Tibial nerve (tissue), 4 donors: ENCODE data around the gene XPNPEP2. TPM values are rescaled to one million over a fixed set of nuclear protein-coding genes. Genes with fewer than 3 reads are reported as not detected.

ENCODE experiments used
- DNase-seq, 2 donors: peaks; one replicate each; pipeline ENCODE4 v3.0.0-alpha.2; 2019; ENCODE audit warnings: low spot score in 2 of 2
- H3K27ac ChIP-seq, 4 donors: fragments of 200-600 bp; sonication (generic) in 3 of 4; one replicate each; pipeline ENCODE4 v1.5.1; 2017 to 2019; ENCODE audit warnings: mild to moderate bottlenecking in 1 of 4
- H3K27me3 ChIP-seq, 2 donors: fragments of 200-600 bp; sonication (generic) in 1 of 2; one replicate each; pipeline versions ENCODE4 v1.5.1 to v1.6.0; 2017 to 2019
- H3K36me3 ChIP-seq, 3 donors: fragments of 200-600 bp; sonication (generic); one replicate each; pipeline ENCODE4 v1.5.1; 2018 to 2019
- H3K4me1 ChIP-seq, 4 donors: fragments of 200-600 bp; sonication (generic) in 3 of 4; one replicate each; pipeline ENCODE4 v1.5.1; 2017 to 2019
- H3K4me3 ChIP-seq, 4 donors: fragments of 200-600 bp; sonication (generic) in 3 of 4; one replicate each; pipeline ENCODE4 v1.5.1; 2017 to 2019; ENCODE audit warnings: mild to moderate bottlenecking in 1 of 4, moderate library complexity in 1 of 4
- H3K9me3 ChIP-seq, 4 donors: fragments of 200-600 bp; sonication (generic) in 3 of 4; one replicate each; pipeline ENCODE4 v1.5.1; 2017 to 2019
- CTCF ChIP-seq, 5 experiments: fragments of 200-600 bp in 3 of 5; fragments of 450-650 bp in 2 of 5; sonication (generic) in 3 of 5; IDR thresholded peaks; one replicate each; pipeline ENCODE4 v1.5.1; 2016 to 2019; ENCODE audit warnings: antibody characterized with exemption in 5 of 5, mild to moderate bottlenecking in 3 of 5, moderate library complexity in 2 of 5
- EP300 ChIP-seq, 2 donors: sonication (generic); formaldehyde crosslinking; IDR thresholded peaks; one replicate each; pipeline ENCODE4 v1.6.1; 2017; ENCODE audit warnings: antibody characterized with exemption in 2 of 2, mild to moderate bottlenecking in 1 of 2
- POLR2A ChIP-seq, 2 donors: fragments of 450-650 bp; IDR thresholded peaks; one replicate each; pipeline ENCODE4 v1.6.1; 2017; ENCODE audit warnings: antibody characterized with exemption in 2 of 2, mild to moderate bottlenecking in 2 of 2, moderate library complexity in 2 of 2
- WGBS, 2 donors: methylation state at CpG; one replicate each; pipeline ENCODE4 v1.1.5; 2018; 5-methylcytosine and 5-hydroxymethylcytosine counted together
- total RNA-seq, 4 donors: library from RNA; depleted of rRNA; stranded (reverse); fragments of >200 nt; gene quantifications; one replicate each; pipeline ENCODE4 v1.1.0, GENCODE V29; 2016

XPNPEP2 gene
- total RNA-seq, 4 donors from 2014 or later, result 0.87 to 10.0 (median 5.2) TPM

- 29 to 87% methylated on average over 1 to 15 of the region's 20 CpGs for WGBS, 2 donors
- H3K36me3 ChIP-seq, result no peaks in the 10 kb centered on the region
These were observed 54.9 kb downstream of the XPNPEP2 start for GRCh38 chrX:129793604-129794191.

GRCh38 chrX:129795584-129795983 is 56.8 kb downstream of the XPNPEP2 start:
- H3K9me3 ChIP-seq, result no peaks in the 10 kb centered on the region
- no peak for DNase-seq
- no peak for TF ChIP-seq POLR2A (IDR thresholded peaks at IDR 0.05)
- TF ChIP-seq CTCF (IDR thresholded peaks at IDR 0.05), result no peak
- no peak for TF ChIP-seq EP300 (IDR thresholded peaks at IDR 0.05)
- WGBS, 2 donors, result 67 to 93% methylated on average over 1 of the region's 1 CpG
- no peaks in the 10 kb centered on the region for H3K36me3 ChIP-seq
- no peak overlapping the region for H3K27ac ChIP-seq
- no peaks in the 10 kb centered on the region for H3K27me3 ChIP-seq
- H3K4me3 ChIP-seq, result no peak overlapping the region
- H3K4me1 ChIP-seq, result no peaks in the 10 kb centered on the region

More at GRCh38 chrX:129793604-129794191, 54.9 kb downstream of the XPNPEP2 start:
- DNase-seq, result no peak
- Histone ChIP-seq H3K27ac (no peak overlapping the region), H3K4me3 (no peak overlapping the region), H3K9me3 (no peaks in the 10 kb centered on the region), H3K4me1 (no peaks in the 10 kb centered on the region), H3K27me3 (no peaks in the 10 kb centered on the region)
- TF ChIP-seq CTCF (IDR thresholded peaks at IDR 0.05) (no peak), POLR2A (IDR thresholded peaks at IDR 0.05) (no peak), EP300 (IDR thresholded peaks at IDR 0.05) (no peak)

GRCh38 chrX:129797251-129797906 is 58.6 kb downstream of the XPNPEP2 start:
- WGBS, 2 donors, result 76% methylated on average over 4 of the region's 4 CpGs; no CpG with 5 or more reads in 1 of the 2 donors
- H3K27me3 ChIP-seq, result no peaks in the 10 kb centered on the region
- H3K4me1 ChIP-seq, result no peaks in the 10 kb centered on the region
- no peaks in the 10 kb centered on the region for H3K9me3 ChIP-seq
- TF ChIP-seq CTCF (IDR thresholded peaks at IDR 0.05) (no peak), POLR2A (IDR thresholded peaks at IDR 0.05) (no peak), EP300 (IDR thresholded peaks at IDR 0.05) (no peak)
- H3K4me3 ChIP-seq, result no peak overlapping the region
- no peak for DNase-seq
- no peaks in the 10 kb centered on the region for H3K36me3 ChIP-seq
- H3K27ac ChIP-seq, result no peak overlapping the region

GRCh38 chrX:129798456-129798855 is 59.7 kb downstream of the XPNPEP2 start:
- 89 to 96% methylated on average over 3 of the region's 3 CpGs for WGBS, 2 donors
- Histone ChIP-seq H3K4me3 (no peak overlapping the region), H3K4me1 (no peaks in the 10 kb centered on the region), H3K9me3 (no peaks in the 10 kb centered on the region), H3K27me3 (no peaks in the 10 kb centered on the region), H3K36me3 (no peaks in the 10 kb centered on the region), H3K27ac (no peak overlapping the region)
- DNase-seq, result no peak
- no peak for TF ChIP-seq EP300 (IDR thresholded peaks at IDR 0.05)

GRCh38 chrX:129798888-129799287 is 60.1 kb downstream of the XPNPEP2 start:
- no peaks in the 10 kb centered on the region for H3K4me1 ChIP-seq
- H3K9me3 ChIP-seq, result no peaks in the 10 kb centered on the region
- no peaks in the 10 kb centered on the region for H3K27me3 ChIP-seq
- no peak for DNase-seq
- no peak overlapping the region for H3K27ac ChIP-seq
- no peak overlapping the region for H3K4me3 ChIP-seq
- H3K36me3 ChIP-seq, result no peaks in the 10 kb centered on the region
- TF ChIP-seq CTCF (IDR thresholded peaks at IDR 0.05), result no peak
- TF ChIP-seq POLR2A (IDR thresholded peaks at IDR 0.05), result no peak
- no peak for TF ChIP-seq EP300 (IDR thresholded peaks at IDR 0.05)
- WGBS, 2 donors, result 75 to 87% methylated on average over 5 of the region's 5 CpGs
